ENCODE data around the gene CLIP3.

DNA sequence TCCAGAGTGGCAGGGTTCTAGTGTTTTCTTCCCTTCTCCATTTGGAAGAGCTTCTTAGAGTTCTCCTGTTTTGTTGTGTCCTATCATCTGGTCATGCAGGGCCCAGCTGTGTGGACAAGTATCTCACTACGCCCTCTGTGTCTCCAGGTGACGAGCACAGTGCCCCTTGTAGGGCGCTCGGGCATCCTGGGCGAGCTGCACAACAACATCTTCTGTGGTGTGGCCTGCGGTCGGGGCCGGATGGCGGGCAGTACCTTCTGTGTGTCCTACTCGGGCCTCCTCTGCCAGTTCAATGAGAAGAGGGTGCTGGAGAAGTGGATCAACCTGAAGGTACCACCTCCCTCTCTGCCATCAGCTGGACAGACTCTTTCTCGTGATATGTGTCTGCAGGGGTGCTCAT lies 35.0 kb upstream of the CLIP3 start:
- TF ChIP-seq, protein P1, sequence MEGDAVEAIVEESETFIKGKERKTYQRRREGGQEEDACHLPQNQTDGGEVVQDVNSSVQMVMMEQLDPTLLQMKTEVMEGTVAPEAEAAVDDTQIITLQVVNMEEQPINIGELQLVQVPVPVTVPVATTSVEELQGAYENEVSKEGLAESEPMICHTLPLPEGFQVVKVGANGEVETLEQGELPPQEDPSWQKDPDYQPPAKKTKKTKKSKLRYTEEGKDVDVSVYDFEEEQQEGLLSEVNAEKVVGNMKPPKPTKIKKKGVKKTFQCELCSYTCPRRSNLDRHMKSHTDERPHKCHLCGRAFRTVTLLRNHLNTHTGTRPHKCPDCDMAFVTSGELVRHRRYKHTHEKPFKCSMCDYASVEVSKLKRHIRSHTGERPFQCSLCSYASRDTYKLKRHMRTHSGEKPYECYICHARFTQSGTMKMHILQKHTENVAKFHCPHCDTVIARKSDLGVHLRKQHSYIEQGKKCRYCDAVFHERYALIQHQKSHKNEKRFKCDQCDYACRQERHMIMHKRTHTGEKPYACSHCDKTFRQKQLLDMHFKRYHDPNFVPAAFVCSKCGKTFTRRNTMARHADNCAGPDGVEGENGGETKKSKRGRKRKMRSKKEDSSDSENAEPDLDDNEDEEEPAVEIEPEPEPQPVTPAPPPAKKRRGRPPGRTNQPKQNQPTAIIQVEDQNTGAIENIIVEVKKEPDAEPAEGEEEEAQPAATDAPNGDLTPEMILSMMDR (IDR thresholded peaks at IDR 0.05): no peak
- TF ChIP-seq POLR2A (IDR thresholded peaks at IDR 0.05): no peak

Data from breast epithelium (tissue), 3 donors.